HG02623 (cell line): ENCODE measurements around the gene RGS10.
"Not testable (repeated sequence)": the region's sequence is repeated elsewhere in the genome, so short reads cannot be mapped to it uniquely, and the experiment has no call there.

ENCODE experiments used
- ATAC-seq: cut with Tn5 transposase; IDR thresholded peaks from one replicate; pipeline ENCODE4 v1.9.1; 2021; ENCODE audit warnings: moderate library complexity; ENCODE audit not compliant: unreplicated experiment

The RGS10 gene

GRCh38 chr10:119542357-119542987, at the start of gene RGS10:
Gene RGS10 (minus strand): TSS chr10:119542719. CDS start chr10:119542638, 81 bp downstream.
- ATAC-seq, result peak; percentile 66

GRCh38 chr10:119588071-119588470, 45.6 kb upstream of the RGS10 start:
- no peak for ATAC-seq

DNA sequence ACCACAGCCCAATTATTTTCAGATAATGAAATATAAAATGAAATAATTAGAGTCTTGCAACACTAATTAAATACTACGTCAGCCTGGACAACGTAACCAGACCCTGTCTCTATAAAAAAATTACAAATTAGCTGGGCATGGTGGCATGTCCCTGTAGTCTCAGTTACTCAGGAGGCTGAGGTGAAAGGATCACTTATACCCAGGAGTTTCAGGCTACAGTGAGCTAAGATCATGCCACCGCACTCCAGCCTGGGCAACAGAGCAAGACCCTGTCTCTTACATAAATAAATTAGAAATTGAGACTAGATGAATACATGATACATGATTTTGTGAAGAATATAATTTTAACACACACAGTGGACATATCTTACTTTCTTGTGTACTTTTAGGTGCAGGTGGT, 35.8 kb upstream of the RGS10 start:
- no peak for ATAC-seq

DNA sequence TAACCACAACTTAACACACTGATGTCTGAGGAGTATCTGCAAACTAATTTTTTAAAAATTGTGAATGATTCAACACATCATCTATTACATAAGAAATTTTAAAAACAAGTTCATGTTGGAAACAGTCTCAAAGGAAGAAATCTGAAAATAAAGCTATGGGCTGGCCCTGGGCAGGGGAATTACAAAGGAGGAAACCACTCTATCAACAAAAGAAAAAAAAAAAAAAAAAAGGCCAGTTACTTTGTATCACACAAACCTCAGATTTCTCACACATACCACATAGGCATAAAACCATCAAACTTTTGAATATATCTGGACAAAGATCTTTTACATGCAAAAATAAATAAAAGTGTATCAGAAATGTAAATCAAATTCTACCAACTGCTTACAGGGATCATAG, 33.5 kb upstream of the RGS10 start:
- no peak for ATAC-seq

- ATAC-seq, result no peak
Measured at GRCh38 chr10:119575506-119575905, 33.0 kb upstream of the RGS10 start.

DNA sequence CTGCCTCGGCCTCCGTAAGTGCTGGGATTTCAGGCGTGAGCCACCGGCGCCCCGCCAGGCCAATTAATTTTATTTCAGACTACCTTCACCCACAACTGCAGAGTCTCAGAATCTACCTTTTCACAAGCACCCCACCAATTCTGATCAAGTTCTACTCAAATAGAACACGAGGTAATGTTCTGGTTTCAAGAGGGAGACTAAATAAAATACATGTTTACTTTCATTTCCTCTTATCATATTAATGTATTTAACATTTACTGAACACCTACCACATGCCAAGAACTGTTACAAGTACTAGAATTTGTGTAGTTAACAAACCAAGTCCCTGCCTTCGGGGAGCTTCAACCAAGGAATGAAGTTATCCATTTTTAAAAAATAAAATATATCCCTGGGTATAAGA, 25.5 kb upstream of the RGS10 start:
- ATAC-seq, result no peak

DNA sequence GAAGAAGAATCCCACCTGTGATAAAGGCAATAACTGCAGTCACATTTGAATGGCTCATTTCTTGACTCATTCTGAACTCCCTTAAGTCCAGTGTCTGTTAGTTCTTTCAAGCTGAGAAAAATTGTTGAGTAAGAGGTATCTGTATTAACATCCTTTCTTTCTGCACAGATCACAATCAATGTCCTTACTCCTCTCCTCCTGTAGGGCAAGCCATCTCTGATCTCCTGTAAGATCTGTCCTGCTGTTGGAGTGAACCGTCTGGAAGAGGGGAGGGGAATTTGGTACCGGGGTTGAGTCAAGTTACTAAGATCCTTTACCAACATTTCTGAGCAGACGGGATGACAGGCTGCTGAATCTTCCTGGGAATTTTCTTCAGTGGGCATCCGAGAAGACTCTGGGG, 19.6 kb upstream of the RGS10 start:
- ATAC-seq, result no peak

- not testable (repeated sequence) for ATAC-seq
Measured at GRCh38 chr10:119559511-119559910, 17.0 kb upstream of the RGS10 start.

DNA sequence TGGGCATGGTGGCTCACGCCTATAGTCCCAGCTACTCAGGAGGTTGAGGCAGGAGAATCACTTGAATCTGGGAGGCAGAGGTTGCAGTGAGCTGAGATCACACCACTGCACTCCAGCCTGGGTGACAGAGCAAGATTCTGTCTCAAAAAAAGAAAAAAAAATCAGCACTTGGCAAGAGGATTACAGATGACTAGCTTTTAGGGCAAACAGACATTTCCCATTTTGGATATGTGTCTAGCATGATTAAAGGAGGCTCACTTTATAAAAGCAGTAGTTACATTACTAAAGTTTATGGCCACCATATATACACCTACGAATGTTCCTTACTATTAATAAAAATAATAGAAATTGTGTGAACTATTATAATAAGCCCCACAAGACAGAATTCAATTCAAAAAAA, 13.6 kb upstream of the RGS10 start:
- not testable (repeated sequence) for ATAC-seq

GRCh38 chr10:119555178-119555784, 12.8 kb upstream of the RGS10 start:
- no peak for ATAC-seq

DNA sequence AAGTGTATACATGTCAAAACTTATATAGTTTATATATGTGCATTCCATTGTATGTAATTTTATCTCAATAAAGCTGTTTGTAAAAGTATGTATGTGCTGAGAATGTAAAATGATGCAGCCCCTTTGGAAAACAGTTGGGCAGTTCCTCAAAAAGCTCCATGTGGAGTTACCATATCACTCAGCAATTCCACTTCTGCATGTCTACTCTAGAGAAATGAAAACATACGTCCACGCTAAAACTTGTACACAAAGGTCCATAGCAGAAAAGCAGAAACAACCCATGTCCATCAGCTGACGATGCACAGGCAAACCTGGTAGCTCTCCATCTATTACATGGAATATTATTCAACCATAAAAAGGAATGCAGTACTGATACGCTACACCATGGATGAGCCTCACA, 8.3 kb upstream of the RGS10 start:
- ATAC-seq, result no peak

GRCh38 chr10:119549247-119549999, 6.9 kb upstream of the RGS10 start:
- no peak for ATAC-seq

DNA sequence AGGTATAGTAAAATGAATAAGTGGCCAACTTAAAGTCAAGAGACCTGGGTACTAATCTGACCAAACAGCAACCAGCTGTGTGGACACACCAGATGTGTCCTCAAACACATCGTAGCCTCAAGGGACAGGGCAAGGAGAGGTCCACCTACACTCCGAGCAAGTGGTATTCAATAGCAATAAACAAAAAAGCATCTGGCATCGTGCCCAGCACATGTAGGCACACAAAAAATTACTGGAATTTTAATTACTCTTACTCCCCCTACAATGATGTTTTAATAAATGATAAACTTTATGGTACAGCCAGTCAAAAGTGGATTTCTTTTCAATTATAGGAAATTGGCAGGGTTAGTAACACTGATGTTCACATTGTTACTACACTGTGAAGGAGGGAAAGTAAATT, 3.5 kb upstream of the RGS10 start:
- no peak for ATAC-seq

DNA sequence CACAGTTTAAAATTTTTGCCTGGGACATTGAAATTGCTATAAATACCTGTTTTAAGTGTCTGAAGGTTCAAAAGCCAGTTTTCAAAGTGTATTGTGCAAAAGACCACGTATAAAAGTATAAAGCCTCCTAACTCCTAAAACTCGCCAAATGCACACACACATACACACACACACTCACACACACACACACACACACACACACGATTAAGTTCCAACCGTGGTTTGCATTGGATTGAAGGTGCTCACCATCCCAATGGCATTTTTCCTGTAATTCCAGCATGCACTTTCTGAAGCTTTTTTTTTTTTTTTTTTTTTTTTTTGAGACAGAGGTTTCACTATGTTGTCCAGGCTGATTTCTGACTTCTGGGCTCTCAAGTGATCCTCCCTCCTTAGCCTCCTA, 2.8 kb upstream of the RGS10 start:
- ATAC-seq, result no peak

- ATAC-seq, result no peak
Measured at GRCh38 chr10:119543814-119544642, 1.5 kb upstream of the RGS10 start.

- ATAC-seq, result peak; percentile 36
Measured at GRCh38 chr10:119542988-119543813, 682 bp upstream of the RGS10 start.

- ATAC-seq, result peak; percentile 15
Measured at GRCh38 chr10:119541459-119542356, 811 bp downstream of the RGS10 start.

DNA sequence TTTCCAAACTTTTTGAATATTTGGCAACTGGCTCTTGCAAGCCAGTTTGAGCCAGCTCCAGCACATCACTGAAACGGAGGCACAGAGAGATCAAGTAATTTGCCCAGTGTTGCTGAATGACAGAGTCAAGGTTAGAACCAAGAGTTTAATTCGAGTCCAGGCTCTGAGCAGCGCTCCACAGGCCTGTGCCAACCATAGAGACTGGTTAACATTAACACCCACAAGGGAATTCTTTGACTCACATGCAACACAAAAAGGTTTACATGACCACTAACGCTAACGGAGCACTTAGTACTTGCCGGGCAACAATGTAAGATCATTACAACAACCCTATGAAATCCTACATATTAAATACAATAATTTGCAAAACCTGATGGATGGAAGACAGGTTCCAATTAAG, 1.5 kb downstream of the RGS10 start:
- ATAC-seq, result no peak

DNA sequence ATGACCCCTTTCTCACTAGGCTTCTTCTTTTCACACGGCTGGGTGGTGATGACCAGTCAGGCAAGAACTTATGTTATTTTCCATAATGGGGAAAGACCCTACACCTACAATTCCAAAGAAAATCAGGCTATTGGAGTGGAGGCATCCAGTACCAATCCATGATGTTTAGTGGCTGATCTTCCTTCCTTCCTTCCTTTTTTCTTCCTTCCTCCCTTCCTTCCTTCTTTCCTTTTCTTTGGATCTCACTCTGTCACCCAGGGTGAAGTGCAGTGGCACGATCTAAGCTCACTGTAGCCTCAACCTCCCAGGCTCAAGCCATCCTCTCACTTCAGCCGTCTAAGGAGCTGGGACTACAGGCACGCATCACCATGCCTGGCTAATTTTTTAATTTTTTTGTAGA, 2.5 kb downstream of the RGS10 start:
- no peak for ATAC-seq
